ENCODE results near the gene BORCS5.

GRCh38 chr12:12450043-12450471, 93.2 kb downstream of the BORCS5 start:
- TF ChIP-seq, protein P1, sequence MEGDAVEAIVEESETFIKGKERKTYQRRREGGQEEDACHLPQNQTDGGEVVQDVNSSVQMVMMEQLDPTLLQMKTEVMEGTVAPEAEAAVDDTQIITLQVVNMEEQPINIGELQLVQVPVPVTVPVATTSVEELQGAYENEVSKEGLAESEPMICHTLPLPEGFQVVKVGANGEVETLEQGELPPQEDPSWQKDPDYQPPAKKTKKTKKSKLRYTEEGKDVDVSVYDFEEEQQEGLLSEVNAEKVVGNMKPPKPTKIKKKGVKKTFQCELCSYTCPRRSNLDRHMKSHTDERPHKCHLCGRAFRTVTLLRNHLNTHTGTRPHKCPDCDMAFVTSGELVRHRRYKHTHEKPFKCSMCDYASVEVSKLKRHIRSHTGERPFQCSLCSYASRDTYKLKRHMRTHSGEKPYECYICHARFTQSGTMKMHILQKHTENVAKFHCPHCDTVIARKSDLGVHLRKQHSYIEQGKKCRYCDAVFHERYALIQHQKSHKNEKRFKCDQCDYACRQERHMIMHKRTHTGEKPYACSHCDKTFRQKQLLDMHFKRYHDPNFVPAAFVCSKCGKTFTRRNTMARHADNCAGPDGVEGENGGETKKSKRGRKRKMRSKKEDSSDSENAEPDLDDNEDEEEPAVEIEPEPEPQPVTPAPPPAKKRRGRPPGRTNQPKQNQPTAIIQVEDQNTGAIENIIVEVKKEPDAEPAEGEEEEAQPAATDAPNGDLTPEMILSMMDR (IDR thresholded peaks at IDR 0.05), result no peak
- TF ChIP-seq EZH2 (IDR thresholded peaks at IDR 0.05; ENCODE audit: borderline replicate concordance, insufficient read depth, low read depth, low read length, poor library complexity, severe bottlenecking), result no peak
